ENCODE data around the gene NRCAM.

GRCh38 chr7:108460964-108461363 lies 4.7 kb upstream of the NRCAM start:
- no peak for TF ChIP-seq POLR2A (IDR thresholded peaks at IDR 0.05)
- TF ChIP-seq CTCF (IDR thresholded peaks at IDR 0.05), result no peak
- TF ChIP-seq POLR2AphosphoS5 (IDR thresholded peaks at IDR 0.05), result no peak

Measured in sigmoid colon (tissue), 4 donors.